ENCODE results near the gene A2M. TPM values are rescaled to one million over a fixed set of nuclear protein-coding genes. Genes with fewer than 3 reads are reported as not detected.

The A2M gene
- total and polyA plus RNA-seq, 10 donors: 28.9 to 975 (median 409) TPM

DNA sequence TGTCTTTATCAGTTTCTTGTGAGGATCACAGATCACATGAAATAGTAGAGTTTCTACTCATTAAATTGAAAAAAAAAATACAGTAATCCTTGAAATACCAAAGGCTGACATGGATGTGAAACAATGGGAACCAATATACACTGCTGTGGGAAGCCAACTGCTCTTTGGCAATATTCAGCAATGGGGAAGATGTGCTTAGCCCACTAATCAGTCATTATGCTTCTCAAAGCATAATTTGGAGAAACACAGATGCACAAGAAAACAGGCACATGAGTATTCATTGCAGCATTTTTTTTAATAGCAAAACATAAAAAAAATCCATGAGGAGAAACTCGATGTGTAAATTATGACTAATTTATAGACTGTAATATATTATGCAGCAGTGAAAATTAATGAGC lies 40.6 kb downstream of the A2M start:
- 81 to 98% (median 89%) methylated on average over 1 of the region's 1 CpG for WGBS, 5 donors
- intact Hi-C loops (cut with DNase I; ENCODE audit: low total_unique reads): no loop called here
- TF ChIP-seq, protein P1, sequence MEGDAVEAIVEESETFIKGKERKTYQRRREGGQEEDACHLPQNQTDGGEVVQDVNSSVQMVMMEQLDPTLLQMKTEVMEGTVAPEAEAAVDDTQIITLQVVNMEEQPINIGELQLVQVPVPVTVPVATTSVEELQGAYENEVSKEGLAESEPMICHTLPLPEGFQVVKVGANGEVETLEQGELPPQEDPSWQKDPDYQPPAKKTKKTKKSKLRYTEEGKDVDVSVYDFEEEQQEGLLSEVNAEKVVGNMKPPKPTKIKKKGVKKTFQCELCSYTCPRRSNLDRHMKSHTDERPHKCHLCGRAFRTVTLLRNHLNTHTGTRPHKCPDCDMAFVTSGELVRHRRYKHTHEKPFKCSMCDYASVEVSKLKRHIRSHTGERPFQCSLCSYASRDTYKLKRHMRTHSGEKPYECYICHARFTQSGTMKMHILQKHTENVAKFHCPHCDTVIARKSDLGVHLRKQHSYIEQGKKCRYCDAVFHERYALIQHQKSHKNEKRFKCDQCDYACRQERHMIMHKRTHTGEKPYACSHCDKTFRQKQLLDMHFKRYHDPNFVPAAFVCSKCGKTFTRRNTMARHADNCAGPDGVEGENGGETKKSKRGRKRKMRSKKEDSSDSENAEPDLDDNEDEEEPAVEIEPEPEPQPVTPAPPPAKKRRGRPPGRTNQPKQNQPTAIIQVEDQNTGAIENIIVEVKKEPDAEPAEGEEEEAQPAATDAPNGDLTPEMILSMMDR (IDR thresholded peaks at IDR 0.05 in 8 of 11, conservative IDR thresholded peaks at IDR 0.05 in 3 of 11): no peak
- TF ChIP-seq POLR2AphosphoS5 (IDR thresholded peaks at IDR 0.05): no peak
- Histone ChIP-seq H3K36me3 (peaks cover 0 to 100% (median 64%) of the 10 kb centered on the region in 6 donors), H3K4me1 (no peaks in the 10 kb centered on the region), H3K27me3 (replicated peaks in 1 of 7) (no peaks in the 10 kb centered on the region), H3K4me3 (no peak overlapping the region), H3K9me3 (no peaks in the 10 kb centered on the region), H3K27ac (no peak overlapping the region)
- no peak for DNase-seq

DNA sequence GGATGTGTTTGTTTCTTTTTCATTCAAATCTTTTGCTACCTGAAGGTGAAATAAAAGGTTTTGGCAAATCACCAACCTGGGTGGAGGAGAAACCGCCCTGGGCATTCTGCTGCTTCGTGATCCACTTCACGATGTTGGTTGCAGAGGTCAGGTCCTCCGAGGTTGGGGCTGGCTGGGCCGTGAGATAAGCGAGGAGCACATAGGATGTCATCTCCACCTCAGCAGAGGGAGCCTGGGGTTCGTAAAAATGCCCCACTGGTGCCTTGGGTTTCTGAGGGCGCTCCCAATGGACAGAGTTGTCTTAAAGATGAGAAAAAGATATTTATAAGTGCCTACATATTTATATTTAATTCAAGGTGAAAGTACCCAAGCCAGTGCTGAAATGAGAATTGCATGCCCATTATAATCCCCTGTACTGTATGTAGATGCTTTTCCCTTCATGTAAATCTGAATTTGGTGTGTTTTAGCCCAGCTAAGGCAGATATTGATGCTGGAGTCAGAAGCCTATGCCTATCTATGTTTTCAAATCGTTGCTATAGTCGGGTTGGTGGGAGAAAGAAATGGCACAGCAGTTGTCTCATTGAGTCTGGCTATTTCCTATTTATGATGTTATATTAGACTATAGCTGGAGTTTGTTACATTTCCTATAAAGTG lies 41.1 kb downstream of the A2M start:
- intact Hi-C loops (cut with DNase I; ENCODE audit: low total_unique reads): no loop called here
- H3K9me3 ChIP-seq: no peaks in the 10 kb centered on the region
- no peak for TF ChIP-seq POLR2A (IDR thresholded peaks at IDR 0.05)
- TF ChIP-seq, protein P1 (IDR thresholded peaks at IDR 0.05 in 8 of 11, conservative IDR thresholded peaks at IDR 0.05 in 3 of 11): no peak
- TF ChIP-seq POLR2AphosphoS5 (IDR thresholded peaks at IDR 0.05): no peak
- H3K4me1 ChIP-seq: no peaks in the 10 kb centered on the region
- H3K27me3 ChIP-seq (replicated peaks in 1 of 7): no peaks in the 10 kb centered on the region
- peaks cover 0 to 100% (median 63%) of the 10 kb centered on the region in 6 donors for H3K36me3 ChIP-seq
- H3K27ac ChIP-seq: no peak overlapping the region
- no peak for DNase-seq
- no peak overlapping the region for H3K4me3 ChIP-seq
- 84 to 95% (median 88%) methylated on average over 10 of the region's 10 CpGs for WGBS, 5 donors

DNA sequence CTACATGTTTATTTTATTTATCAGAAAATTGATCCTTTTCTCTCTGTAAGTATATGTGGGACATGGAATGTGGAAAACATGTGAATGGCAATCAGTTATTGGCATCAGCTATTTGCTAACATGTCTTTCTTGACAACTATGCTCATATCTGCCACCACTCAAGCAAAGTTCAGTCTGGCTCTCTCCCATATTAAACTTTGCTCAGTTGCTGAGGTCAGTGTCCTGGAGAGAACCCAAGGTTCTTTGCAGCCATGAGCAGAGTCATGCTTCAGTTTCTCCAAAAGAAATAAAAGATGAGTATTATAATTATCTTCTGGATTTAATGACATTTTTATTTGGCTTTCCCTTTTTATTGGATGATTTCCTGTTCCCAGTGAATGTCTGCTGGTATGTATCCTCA lies 42.6 kb downstream of the A2M start:
- H3K27ac ChIP-seq: no peak overlapping the region
- TF ChIP-seq, protein P1 (IDR thresholded peaks at IDR 0.05 in 8 of 11, conservative IDR thresholded peaks at IDR 0.05 in 3 of 11): no peak
- TF ChIP-seq POLR2A (IDR thresholded peaks at IDR 0.05) (no peak), POLR2AphosphoS5 (IDR thresholded peaks at IDR 0.05) (no peak)
- H3K9me3 ChIP-seq: no peaks in the 10 kb centered on the region
- H3K27me3 ChIP-seq (replicated peaks in 1 of 7): no peaks in the 10 kb centered on the region
- H3K4me3 ChIP-seq: no peak overlapping the region
- DNase-seq: no peak
- no peaks in the 10 kb centered on the region for H3K4me1 ChIP-seq
- peaks cover 0 to 100% (median 68%) of the 10 kb centered on the region in 6 donors for H3K36me3 ChIP-seq
- intact Hi-C loops (cut with DNase I; ENCODE audit: low total_unique reads): no loop called here

DNA sequence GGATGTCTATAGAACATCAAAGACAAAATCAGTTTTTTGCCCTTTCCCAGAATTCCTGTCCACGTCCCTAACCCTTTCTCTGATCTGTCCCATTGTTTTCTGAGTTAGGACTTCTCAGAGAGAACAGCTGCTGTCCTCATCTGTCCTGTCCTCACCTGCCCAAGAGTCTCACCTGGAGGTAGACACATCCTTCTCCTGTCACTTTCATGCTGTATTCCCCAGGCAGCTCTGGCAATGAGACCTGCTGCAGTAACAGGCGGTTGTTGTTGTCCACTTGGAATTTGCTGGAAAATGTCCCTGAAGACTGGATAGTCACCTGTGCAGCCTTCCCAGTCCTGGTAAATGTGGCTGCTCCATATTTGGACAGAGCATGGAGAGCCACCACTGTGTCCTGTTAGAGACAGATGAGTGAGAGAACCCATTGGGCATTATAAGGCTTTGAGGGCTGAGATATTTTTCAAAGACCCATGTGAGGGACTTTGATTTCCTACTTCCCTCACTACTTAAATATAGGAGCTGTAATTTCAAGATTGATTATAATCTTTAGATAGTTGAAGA lies 43.2 kb downstream of the A2M start:
- no peak for DNase-seq
- H3K4me3 ChIP-seq: no peak overlapping the region
- intact Hi-C loops (cut with DNase I; ENCODE audit: low total_unique reads): no loop called here
- no peak for TF ChIP-seq POLR2AphosphoS5 (IDR thresholded peaks at IDR 0.05)
- TF ChIP-seq, protein P1 (IDR thresholded peaks at IDR 0.05 in 8 of 11, conservative IDR thresholded peaks at IDR 0.05 in 3 of 11): no peak
- no peak for TF ChIP-seq POLR2A (IDR thresholded peaks at IDR 0.05)
- H3K36me3 ChIP-seq: peaks cover 0 to 100% (median 69%) of the 10 kb centered on the region in 6 donors
- no peak overlapping the region for H3K27ac ChIP-seq
- no peaks in the 10 kb centered on the region for H3K9me3 ChIP-seq
- WGBS, 5 donors: 82 to 92% (median 88%) methylated on average over 2 of the region's 2 CpGs
- no peaks in the 10 kb centered on the region for H3K4me1 ChIP-seq
- H3K27me3 ChIP-seq (replicated peaks in 1 of 7): no peaks in the 10 kb centered on the region

Data from spleen (tissue), 11 donors.